Gastrocnemius medialis (tissue), 4 donors: ENCODE results near the gene NEDD4. TPM values are rescaled to one million over a fixed set of nuclear protein-coding genes. Genes with fewer than 3 reads are reported as not detected.

Source experiments
- ATAC-seq, 2 donors: fragments of 150-250 bp; one replicate each; pipeline ENCODE4 v1.9.1; 2016
- DNase-seq, 2 donors: peaks; one replicate each; pipeline ENCODE4 v3.0.0-alpha.2; 2019
- H3K27ac ChIP-seq, 4 donors: fragments of 200-600 bp; sonication (generic); 1 replicate in 1 of 4; 2 replicates in 3 of 4; pipeline ENCODE4 v1.5.1; 2016 to 2018; ENCODE audit warnings: mild to moderate bottlenecking in 2 of 4, moderate library complexity in 1 of 4
- H3K27me3 ChIP-seq, 3 donors: fragments of 200-600 bp; sonication (generic) in 2 of 3; 1 replicate in 1 of 3; 2 replicates in 2 of 3; pipeline versions ENCODE4 v1.5.1 to v1.6.0; 2016 to 2019; ENCODE audit warnings: mild to moderate bottlenecking in 1 of 3, moderate library complexity in 1 of 3
- H3K36me3 ChIP-seq, 2 donors: fragments of 200-600 bp; sonication (generic) in 1 of 2; one replicate each; pipeline ENCODE4 v1.5.1; 2017 to 2018
- H3K4me1 ChIP-seq, 2 donors: fragments of 200-600 bp; sonication (generic) in 1 of 2; one replicate each; pipeline ENCODE4 v1.5.1; 2016 to 2017; ENCODE audit warnings: mild to moderate bottlenecking in 2 of 2
- H3K4me3 ChIP-seq, 4 donors: fragments of 200-600 bp; sonication (generic) in 3 of 4; 1 replicate in 1 of 4; 2 replicates in 3 of 4; pipeline ENCODE4 v1.5.1; 2016 to 2019; ENCODE audit warnings: mild to moderate bottlenecking in 2 of 4
- H3K9me3 ChIP-seq, 3 donors: fragments of 200-600 bp; sonication (generic) in 2 of 3; 1 replicate in 1 of 3; 2 replicates in 2 of 3; pipeline ENCODE4 v1.5.1; 2016 to 2019
- CTCF ChIP-seq, 5 experiments: fragments of 450-650 bp in 3 of 5; fragments of 200-600 bp in 2 of 5; sonication (generic) in 2 of 5; IDR thresholded peaks in 4 of 5; conservative IDR thresholded peaks in 1 of 5; 1 replicate in 4 of 5; 2 replicates in 1 of 5; pipeline ENCODE4 v1.5.1; 2016 to 2019; ENCODE audit warnings: antibody characterized with exemption in 5 of 5, mild to moderate bottlenecking in 3 of 5, moderate library complexity in 3 of 5
- POLR2A ChIP-seq, 2 donors: fragments of 450-650 bp; IDR thresholded peaks; one replicate each; pipeline ENCODE4 v1.6.1; 2017; ENCODE audit warnings: antibody characterized with exemption in 2 of 2, mild to moderate bottlenecking in 2 of 2, moderate library complexity in 2 of 2
- in situ Hi-C, 4 donors: fragments of 200-750 bp; cut with MboI; loops; one replicate each; pipeline versions ENCODE4 v1.15.0 to v1.8.0; 2017; ENCODE audit warnings: low sequenced_read_pairs in 4 of 4
- intact Hi-C: fragments of 100-400 bp; cut with DNase I; formaldehyde crosslinking; loops from one replicate; pipeline ENCODE4 v1.15.1; 2023; ENCODE audit warnings: low total_unique reads
- total RNA-seq, 4 donors: library from RNA; depleted of rRNA; stranded (reverse); fragments of >200 nt; gene quantifications; one replicate each; pipeline versions ENCODE4 v1.1.0 to v1.2.3, GENCODE V29; 2016

Gene NEDD4
- total RNA-seq, 4 donors from 2014 or later: 45.4 to 475 (median 205) TPM

GRCh38 chr15:56001471-56002078, 8.2 kb upstream of the NEDD4 start:
- H3K4me1 ChIP-seq: no peaks in the 10 kb centered on the region
- no peak overlapping the region for H3K27ac ChIP-seq
- no peak for TF ChIP-seq CTCF (IDR thresholded peaks at IDR 0.05 in 4 of 5, conservative IDR thresholded peaks at IDR 0.05 in 1 of 5)
- no peak for TF ChIP-seq POLR2A (IDR thresholded peaks at IDR 0.05)
- H3K4me3 ChIP-seq: no peak overlapping the region
- no peaks in the 10 kb centered on the region for H3K27me3 ChIP-seq
- ATAC-seq (no peak), DNase-seq (no peak)
- H3K9me3 ChIP-seq: no peaks in the 10 kb centered on the region
- no peaks in the 10 kb centered on the region for H3K36me3 ChIP-seq
- intact Hi-C loops: no loop called here
- in situ Hi-C loops: no loop called here

- in situ Hi-C loops (loop anchor here in 1 of 4 donors (25.0 kb wide), 1 partner anchor 238 kb away; the partner anchor contains the start of gene RFX7), intact Hi-C loops (loop anchor here (5.0 to 10.0 kb wide), 2 partner anchors 135 to 808 kb away; no protein-coding TSS in a partner anchor)
- Histone ChIP-seq H3K9me3 (no peaks in the 10 kb centered on the region), H3K4me3 (no peak overlapping the region), H3K4me1 (peaks cover 0 to 2% of the 10 kb centered on the region in 2 donors), H3K27ac (no peak overlapping the region), H3K36me3 (no peaks in the 10 kb centered on the region), H3K27me3 (no peaks in the 10 kb centered on the region)
- TF ChIP-seq CTCF (IDR thresholded peaks at IDR 0.05 in 4 of 5, conservative IDR thresholded peaks at IDR 0.05 in 1 of 5) (no peak), POLR2A (IDR thresholded peaks at IDR 0.05) (no peak)
- ATAC-seq (no peak), DNase-seq (no peak)
These were observed 6.2 kb upstream of the NEDD4 start for GRCh38 chr15:55999658-56000057.

GRCh38 chr15:55998478-55998877, 5.1 kb upstream of the NEDD4 start:
- no peak for TF ChIP-seq CTCF (IDR thresholded peaks at IDR 0.05 in 4 of 5, conservative IDR thresholded peaks at IDR 0.05 in 1 of 5)
- no peak for ATAC-seq
- in situ Hi-C loops: loop anchor here in 1 of 4 donors (25.0 kb wide), 1 partner anchor 239 kb away; the partner anchor contains the start of gene RFX7
- Histone ChIP-seq H3K4me1 (peaks cover 5 to 6% of the 10 kb centered on the region in 2 donors), H3K36me3 (no peaks in the 10 kb centered on the region), H3K4me3 (no peak overlapping the region), H3K27me3 (no peaks in the 10 kb centered on the region), H3K27ac (no peak overlapping the region), H3K9me3 (no peaks in the 10 kb centered on the region)
- intact Hi-C loops: loop anchor here (5.0 to 10.0 kb wide), 2 partner anchors 134 to 809 kb away; no protein-coding TSS in a partner anchor
- DNase-seq: no peak

GRCh38 chr15:55993804-55994560, 570 bp upstream of the NEDD4 start:
- TF ChIP-seq POLR2A (IDR thresholded peaks at IDR 0.05) (no peak), CTCF (IDR thresholded peaks at IDR 0.05 in 4 of 5, conservative IDR thresholded peaks at IDR 0.05 in 1 of 5) (no peak)
- Histone ChIP-seq H3K4me3 (peak overlapping the region; percentile 80 to 99 (median 84)), H3K36me3 (no peaks in the 10 kb centered on the region), H3K9me3 (no peaks in the 10 kb centered on the region), H3K27me3 (no peaks in the 10 kb centered on the region), H3K27ac (peak overlapping the region; percentile 85 to 96 (median 88)), H3K4me1 (peaks cover 9% of the 10 kb centered on the region in 2 donors)
- in situ Hi-C loops (loop anchor here in 1 of 4 donors (25.0 kb wide), 1 partner anchor 243 kb away; the partner anchor contains the start of gene RFX7), intact Hi-C loops (loop anchor here (2.0 to 10.0 kb wide), 4 partner anchors 59 to 249 kb away; partner anchors contain the start of gene RFX7)
- DNase-seq (no peak), ATAC-seq (peak; percentile 55 to 66)
